ENCODE measurements around the gene WASHC3.
"Not testable (repeated sequence)": the region's sequence is repeated elsewhere in the genome, so short reads cannot be mapped to it uniquely, and the experiment has no call there.

Gene WASHC3

DNA sequence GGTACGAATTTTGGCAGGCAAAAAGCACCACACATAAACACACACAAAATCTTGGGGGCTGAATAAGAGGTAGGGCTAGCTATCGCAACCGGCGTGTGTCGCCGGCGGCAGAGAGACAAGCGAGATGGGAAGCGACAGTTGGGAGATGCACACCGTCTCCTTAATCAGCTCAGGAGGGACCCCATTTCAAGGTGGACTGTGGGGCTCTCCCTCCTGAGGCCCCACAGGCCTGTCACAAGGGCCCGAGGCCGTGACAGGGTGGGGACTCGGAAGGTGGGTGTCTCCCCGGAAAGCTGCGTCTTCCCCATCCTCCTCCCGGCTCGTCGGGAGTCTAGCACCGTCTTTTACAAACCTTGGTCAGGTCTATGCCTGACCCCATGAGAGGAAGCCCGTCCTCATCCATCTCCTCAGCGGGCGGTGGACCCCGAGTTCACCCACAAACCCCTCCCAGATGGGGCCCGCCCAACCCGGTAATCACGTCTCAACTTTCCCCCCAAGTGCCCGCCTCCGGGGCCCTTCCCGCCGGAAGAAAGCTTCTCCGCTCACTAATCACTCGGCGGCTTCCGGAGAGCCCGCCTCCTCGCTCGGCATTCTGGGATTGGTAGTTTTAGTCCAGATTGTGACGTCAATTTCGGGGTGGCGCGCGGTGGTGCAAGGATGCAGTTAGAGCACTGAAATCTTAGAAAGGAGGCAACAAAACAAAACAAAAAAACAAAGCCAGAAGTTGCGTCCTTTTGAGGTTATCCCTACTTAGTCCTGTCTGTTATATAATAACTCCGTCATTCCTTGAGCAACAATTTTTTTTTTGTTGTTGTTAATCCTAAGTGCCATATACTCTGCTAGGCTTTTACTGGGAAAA, at the start of gene WASHC3:
WASHC3 (minus strand) TSS at position 432 of the 859 bp plus-strand sequence; CDS start at position 403, 29 bp downstream.
- TF ChIP-seq, protein P1, sequence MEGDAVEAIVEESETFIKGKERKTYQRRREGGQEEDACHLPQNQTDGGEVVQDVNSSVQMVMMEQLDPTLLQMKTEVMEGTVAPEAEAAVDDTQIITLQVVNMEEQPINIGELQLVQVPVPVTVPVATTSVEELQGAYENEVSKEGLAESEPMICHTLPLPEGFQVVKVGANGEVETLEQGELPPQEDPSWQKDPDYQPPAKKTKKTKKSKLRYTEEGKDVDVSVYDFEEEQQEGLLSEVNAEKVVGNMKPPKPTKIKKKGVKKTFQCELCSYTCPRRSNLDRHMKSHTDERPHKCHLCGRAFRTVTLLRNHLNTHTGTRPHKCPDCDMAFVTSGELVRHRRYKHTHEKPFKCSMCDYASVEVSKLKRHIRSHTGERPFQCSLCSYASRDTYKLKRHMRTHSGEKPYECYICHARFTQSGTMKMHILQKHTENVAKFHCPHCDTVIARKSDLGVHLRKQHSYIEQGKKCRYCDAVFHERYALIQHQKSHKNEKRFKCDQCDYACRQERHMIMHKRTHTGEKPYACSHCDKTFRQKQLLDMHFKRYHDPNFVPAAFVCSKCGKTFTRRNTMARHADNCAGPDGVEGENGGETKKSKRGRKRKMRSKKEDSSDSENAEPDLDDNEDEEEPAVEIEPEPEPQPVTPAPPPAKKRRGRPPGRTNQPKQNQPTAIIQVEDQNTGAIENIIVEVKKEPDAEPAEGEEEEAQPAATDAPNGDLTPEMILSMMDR (IDR thresholded peaks at IDR 0.05; ENCODE audit: low read depth, low read length) = no peak; the same call in 1 of the 2 replicates
- DNase-seq (ENCODE audit: extremely low read depth, low read depth) = peak; percentile 79

DNA sequence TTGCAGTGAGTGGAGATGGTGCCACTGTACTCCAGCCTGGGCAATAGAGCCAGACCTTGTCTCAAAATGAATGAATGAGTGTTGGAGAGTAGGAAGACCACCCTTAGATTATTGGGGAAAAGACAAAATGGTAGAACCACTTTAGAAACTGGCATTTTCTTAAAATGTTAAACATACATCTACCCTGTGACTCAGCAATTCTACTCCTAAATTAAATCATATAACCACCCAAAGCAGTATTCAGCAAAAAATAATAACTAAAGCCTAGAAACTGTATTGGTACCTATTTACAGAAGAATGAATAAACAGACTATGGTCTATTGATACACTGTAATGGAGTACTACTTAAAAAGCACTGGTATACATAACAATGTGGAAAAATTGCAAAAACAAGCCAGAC, 49.0 kb upstream of the WASHC3 start:
- DNase-seq (ENCODE audit: extremely low read depth, low read depth) = no peak

DNA sequence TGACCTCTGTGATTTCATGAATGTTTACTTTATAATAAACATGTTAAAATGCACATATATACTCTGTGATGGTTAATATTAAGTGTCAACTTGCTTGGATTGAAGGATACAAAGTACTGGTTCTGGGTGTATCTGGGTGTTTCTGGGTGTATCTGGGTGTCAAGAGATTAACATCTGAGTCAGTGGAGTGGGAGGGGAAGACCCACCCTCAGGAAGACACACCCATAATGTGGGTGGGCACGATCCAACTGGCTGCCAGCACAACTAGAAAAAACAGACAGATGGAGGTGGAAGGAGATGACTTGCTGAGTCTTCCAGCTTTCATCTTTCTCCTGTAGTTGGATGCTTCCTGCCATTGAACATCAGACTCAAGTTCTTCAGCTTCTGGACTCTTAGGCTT, 46.2 kb upstream of the WASHC3 start:
- DNase-seq (ENCODE audit: extremely low read depth, low read depth) = no peak
- TF ChIP-seq, protein P1 (IDR thresholded peaks at IDR 0.05; ENCODE audit: low read depth, low read length) = no peak

More for the DNA sequence above, 49.0 kb upstream of the WASHC3 start:
- TF ChIP-seq, protein P1 (IDR thresholded peaks at IDR 0.05; ENCODE audit: low read depth, low read length) = no peak

GRCh38 chr12:102106905-102107304, 45.1 kb upstream of the WASHC3 start:
- TF ChIP-seq, protein P1 (IDR thresholded peaks at IDR 0.05; ENCODE audit: low read depth, low read length) = no peak
- DNase-seq (ENCODE audit: extremely low read depth, low read depth) = no peak

GRCh38 chr12:102096855-102097254, 35.1 kb upstream of the WASHC3 start:
- DNase-seq (ENCODE audit: extremely low read depth, low read depth) = no peak
- TF ChIP-seq, protein P1 (IDR thresholded peaks at IDR 0.05; ENCODE audit: low read depth, low read length) = no peak

GRCh38 chr12:102095677-102096263, 34.0 kb upstream of the WASHC3 start:
- TF ChIP-seq, protein P1 (IDR thresholded peaks at IDR 0.05; ENCODE audit: low read depth, low read length) = peak; percentile 65
- DNase-seq (ENCODE audit: extremely low read depth, low read depth) = no peak

GRCh38 chr12:102093319-102093718, 31.5 kb upstream of the WASHC3 start:
- TF ChIP-seq, protein P1 (IDR thresholded peaks at IDR 0.05; ENCODE audit: low read depth, low read length) = no peak
- no peak for DNase-seq (ENCODE audit: extremely low read depth, low read depth)

GRCh38 chr12:102089228-102089835, 27.5 kb upstream of the WASHC3 start:
- DNase-seq (ENCODE audit: extremely low read depth, low read depth) = not testable (repeated sequence)
